Measurements from ENCODE around the gene TMCC1.
"Not testable (repeated sequence)": the region's sequence is repeated elsewhere in the genome, so short reads cannot be mapped to it uniquely, and the experiment has no call there.

The TMCC1 gene

GRCh38 chr3:129686941-129687340 lies 206.6 kb downstream of the TMCC1 start:
- DNase-seq (ENCODE audit: low spot score), result no peak

GRCh38 chr3:129684270-129684669 lies 209.2 kb downstream of the TMCC1 start:
- DNase-seq (ENCODE audit: low spot score), result no peak

GRCh38 chr3:129683201-129683600 lies 210.3 kb downstream of the TMCC1 start:
- no peak for DNase-seq (ENCODE audit: low spot score)

GRCh38 chr3:129676985-129677384 lies 216.5 kb downstream of the TMCC1 start:
- no peak for DNase-seq (ENCODE audit: low spot score)

- not testable (repeated sequence) for DNase-seq (ENCODE audit: low spot score)
Observed at GRCh38 chr3:129674798-129675123, 218.8 kb downstream of the TMCC1 start.

- DNase-seq (ENCODE audit: low spot score), result no peak
Observed at GRCh38 chr3:129673897-129674797, 219.4 kb downstream of the TMCC1 start.

- no peak for DNase-seq (ENCODE audit: low spot score)
Observed at GRCh38 chr3:129673012-129673411, 220.5 kb downstream of the TMCC1 start.

- DNase-seq (ENCODE audit: low spot score), result no peak
Observed at GRCh38 chr3:129672412-129672811, 221.1 kb downstream of the TMCC1 start.

GRCh38 chr3:129665024-129665768 lies 228.3 kb downstream of the TMCC1 start:
- DNase-seq (ENCODE audit: low spot score), result no peak

GRCh38 chr3:129663930-129664646 lies 229.4 kb downstream of the TMCC1 start:
- no peak for DNase-seq (ENCODE audit: low spot score)

- DNase-seq (ENCODE audit: low spot score), result no peak
Observed at GRCh38 chr3:129663045-129663446, 230.5 kb downstream of the TMCC1 start.

- no peak for DNase-seq (ENCODE audit: low spot score)
Observed at GRCh38 chr3:129662191-129662608, 231.3 kb downstream of the TMCC1 start.

GRCh38 chr3:129661766-129662165 lies 231.7 kb downstream of the TMCC1 start:
- DNase-seq (ENCODE audit: low spot score), result no peak

GRCh38 chr3:129658110-129658843 lies 235.2 kb downstream of the TMCC1 start:
- DNase-seq (ENCODE audit: low spot score), result no peak

- no peak for DNase-seq (ENCODE audit: low spot score)
Observed at GRCh38 chr3:129657261-129658046, 236.1 kb downstream of the TMCC1 start.

- no peak for DNase-seq (ENCODE audit: low spot score)
Observed at GRCh38 chr3:129656659-129657247, 236.8 kb downstream of the TMCC1 start.

GRCh38 chr3:129655291-129655700 lies 238.2 kb downstream of the TMCC1 start:
- no peak for DNase-seq (ENCODE audit: low spot score)

- no peak for DNase-seq (ENCODE audit: low spot score)
Observed at GRCh38 chr3:129654131-129654530, 239.4 kb downstream of the TMCC1 start.

- DNase-seq (ENCODE audit: low spot score), result no peak
Observed at GRCh38 chr3:129653019-129653418, 240.5 kb downstream of the TMCC1 start.

GRCh38 chr3:129651435-129652202 lies 241.9 kb downstream of the TMCC1 start:
- DNase-seq (ENCODE audit: low spot score), result no peak
